HepG2 (cell line): ENCODE measurements around the gene CCL27. TPM values are rescaled to one million over a fixed set of nuclear protein-coding genes. Genes with fewer than 3 reads are reported as not detected.
A peak's percentile ranks its signal among the peaks of the same experiment; 100 is the strongest.

Experiments used
- KDM5A ChIP-seq: fragments of 200-600 bp; sonication (generic); IDR thresholded peaks from 2 replicates; pipeline ENCODE4 v1.7.0; 2018; ENCODE audit warnings: antibody characterized with exemption, mild to moderate bottlenecking, low read length, borderline replicate concordance
- MAF1 ChIP-seq: sonication (generic); formaldehyde crosslinking; IDR thresholded peaks from 2 replicates; pipeline ENCODE4 v1.5.0; 2020; ENCODE audit warnings: missing genetic modification reagents, borderline replicate concordance
- NPAS2 ChIP-seq: sonication (generic); formaldehyde crosslinking; IDR thresholded peaks from 2 replicates; pipeline ENCODE4 v1.8.0; 2022; ENCODE audit warnings: mild to moderate bottlenecking, missing genetic modification reagents, borderline replicate concordance
- PRPF4 ChIP-seq: fragments of 200-400 bp; formaldehyde crosslinking; IDR thresholded peaks from 2 replicates; pipeline ENCODE4 v1.6.1; 2016; ENCODE audit warnings: low read length, low read depth; ENCODE audit not compliant: poor library complexity, severe bottlenecking
- SALL2 ChIP-seq: sonication (generic); formaldehyde crosslinking; IDR thresholded peaks from 2 replicates; pipeline ENCODE4 v1.8.1; 2023; ENCODE audit warnings: mild to moderate bottlenecking, missing genetic modification reagents, inconsistent platforms
- SOX5 ChIP-seq: IDR thresholded peaks from 2 replicates; pipeline ENCODE4 v1.6.1; 2016; ENCODE audit warnings: borderline replicate concordance
- SP4 ChIP-seq: sonication (generic); formaldehyde crosslinking; IDR thresholded peaks from 2 replicates; pipeline ENCODE4 v1.8.1; 2023; ENCODE audit warnings: mild to moderate bottlenecking, missing genetic modification reagents
- SYNCRIP ChIP-seq: fragments of 200-400 bp; formaldehyde crosslinking; IDR thresholded peaks from 2 replicates; pipeline ENCODE4 v1.6.1; 2018; ENCODE audit warnings: mild to moderate bottlenecking, low read depth, low read length; ENCODE audit not compliant: insufficient read depth
- TAF15 ChIP-seq: fragments of 200-400 bp; formaldehyde crosslinking; IDR thresholded peaks from one replicate; pipeline ENCODE4 v1.6.1; 2018; ENCODE audit warnings: mild to moderate bottlenecking, low read depth, low read length; ENCODE audit not compliant: poor library complexity, severe bottlenecking
- ZKSCAN5 ChIP-seq: sonication (generic); formaldehyde crosslinking; IDR thresholded peaks from 2 replicates; pipeline ENCODE4 v1.5.1; 2020; ENCODE audit warnings: mild to moderate bottlenecking, missing genetic modification reagents
- ZNF496 ChIP-seq: sonication (generic); formaldehyde crosslinking; IDR thresholded peaks from 2 replicates; pipeline ENCODE4 v1.8.1; 2023; ENCODE audit warnings: mild to moderate bottlenecking, moderate library complexity, missing genetic modification reagents; ENCODE audit not compliant: insufficient replicate concordance
- ZNF550 ChIP-seq: sonication (generic); formaldehyde crosslinking; IDR thresholded peaks from 2 replicates; pipeline ENCODE4 v1.4.0; 2020; ENCODE audit warnings: mild to moderate bottlenecking, missing genetic modification reagents, borderline replicate concordance
- ZNF564 ChIP-seq: sonication (generic); formaldehyde crosslinking; IDR thresholded peaks from 2 replicates; pipeline ENCODE4 v1.8.1; 2023; ENCODE audit warnings: mild to moderate bottlenecking, missing genetic modification reagents
- ZNF614 ChIP-seq: IDR thresholded peaks from 2 replicates; pipeline ENCODE4 v1.6.1; 2018; ENCODE audit warnings: missing biosample characterization, missing genetic modification reagents, inconsistent platforms, borderline replicate concordance
- ZNF790 ChIP-seq: sonication (generic); formaldehyde crosslinking; IDR thresholded peaks from 2 replicates; pipeline ENCODE4 v1.8.0; 2022; ENCODE audit warnings: missing genetic modification reagents, mild to moderate bottlenecking, borderline replicate concordance
- polyA plus RNA-seq, 8 experiments: library from polyadenylated mRNA; depleted of rRNA in 3 of 8; stranded (reverse) in 7 of 8; unstranded in 1 of 8; fragments of >200 nt; fragmentation: Illumina TruSeq in 4 of 8; extraction: Trizol in 4 of 8; gene quantifications; 2 replicates each; pipeline versions ENCODE4 v1.2.1 to v1.2.3, GENCODE V29; 2011 to 2016; ENCODE audit warnings: low read depth in 4 of 8, missing spikeins in 1 of 8, mixed read lengths in 1 of 8; ENCODE audit not compliant: insufficient read depth in 1 of 8
- total RNA-seq, 5 experiments: library from RNA; depleted of rRNA; stranded (reverse); fragments of >200 nt; fragmentation: Illumina TruSeq; extraction: Trizol; gene quantifications; 2 replicates each; pipeline ENCODE4 v1.2.3, GENCODE V29; 2016; ENCODE audit warnings: low read depth in 1 of 5
- TF ChIP-seq, protein P1 (sequence below): sonication (generic); formaldehyde crosslinking; IDR thresholded peaks from 2 replicates; pipeline ENCODE4 v1.9.0; 2021; ENCODE audit warnings: missing genetic modification reagents, borderline replicate concordance
- TF ChIP-seq, protein P2 (sequence below): sonication (generic); formaldehyde crosslinking; IDR thresholded peaks from 2 replicates; pipeline ENCODE4 v1.4.0; 2020; ENCODE audit warnings: missing genetic modification reagents, mild to moderate bottlenecking, borderline replicate concordance
- TF ChIP-seq, protein P3 (sequence below): sonication (generic); formaldehyde crosslinking; IDR thresholded peaks from 2 replicates; pipeline ENCODE4 v1.5.0; 2020; ENCODE audit warnings: missing genetic modification reagents
- TF ChIP-seq, protein P4 (sequence below): fragments of 450-650 bp; IDR thresholded peaks from 2 replicates; pipeline ENCODE4 v1.6.1; 2016

Gene CCL27
- total and polyA plus RNA-seq, 2 of the 13 experiments (the other 11 are each of a cell fraction or from before 2014, with no cell fraction given) = not detected

DNA sequence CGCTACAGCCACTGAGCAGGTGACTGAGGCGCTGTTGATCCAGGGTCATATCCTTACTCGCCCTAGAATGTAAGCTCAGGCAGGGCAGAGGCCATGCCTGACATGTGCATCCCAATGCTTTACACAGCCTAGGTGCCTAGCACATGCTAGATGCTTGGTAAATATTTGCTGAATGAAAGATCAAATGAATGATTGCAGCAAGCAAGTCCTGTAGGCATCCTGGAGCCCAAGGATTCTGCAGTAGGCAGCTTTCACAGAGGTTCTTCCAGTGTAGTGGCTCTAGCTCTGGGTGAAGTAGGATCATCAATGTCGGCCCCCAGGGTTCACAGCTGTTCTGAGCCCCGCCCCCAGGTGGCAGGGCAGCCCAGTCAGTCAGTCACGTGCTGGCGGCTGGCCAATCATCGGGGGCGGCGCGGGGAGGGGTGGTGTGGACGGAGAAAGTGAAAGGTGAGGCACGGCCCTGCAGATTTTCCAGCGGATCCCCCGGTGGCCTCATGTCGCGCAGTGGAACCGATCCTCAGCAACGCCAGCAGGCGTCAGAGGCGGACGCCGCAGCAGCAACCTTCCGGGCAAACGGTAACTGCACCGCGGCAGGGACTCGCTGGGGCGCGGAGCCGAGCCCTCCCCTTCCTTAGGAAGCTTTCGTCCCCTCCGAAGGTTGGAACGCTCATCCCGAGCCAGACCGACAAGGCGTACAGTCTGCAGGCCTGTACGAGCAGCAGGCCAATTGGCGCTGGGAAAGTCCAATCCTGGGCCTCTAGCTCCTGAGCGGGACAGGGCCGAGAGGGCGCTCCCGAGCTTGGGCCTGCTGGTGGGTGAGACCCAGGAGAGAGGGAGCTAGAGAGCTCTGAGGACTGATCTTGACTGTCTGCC is 16.0 kb downstream of the CCL27 start, which contains the start of gene GALT (continued):
- TF ChIP-seq, protein P1, sequence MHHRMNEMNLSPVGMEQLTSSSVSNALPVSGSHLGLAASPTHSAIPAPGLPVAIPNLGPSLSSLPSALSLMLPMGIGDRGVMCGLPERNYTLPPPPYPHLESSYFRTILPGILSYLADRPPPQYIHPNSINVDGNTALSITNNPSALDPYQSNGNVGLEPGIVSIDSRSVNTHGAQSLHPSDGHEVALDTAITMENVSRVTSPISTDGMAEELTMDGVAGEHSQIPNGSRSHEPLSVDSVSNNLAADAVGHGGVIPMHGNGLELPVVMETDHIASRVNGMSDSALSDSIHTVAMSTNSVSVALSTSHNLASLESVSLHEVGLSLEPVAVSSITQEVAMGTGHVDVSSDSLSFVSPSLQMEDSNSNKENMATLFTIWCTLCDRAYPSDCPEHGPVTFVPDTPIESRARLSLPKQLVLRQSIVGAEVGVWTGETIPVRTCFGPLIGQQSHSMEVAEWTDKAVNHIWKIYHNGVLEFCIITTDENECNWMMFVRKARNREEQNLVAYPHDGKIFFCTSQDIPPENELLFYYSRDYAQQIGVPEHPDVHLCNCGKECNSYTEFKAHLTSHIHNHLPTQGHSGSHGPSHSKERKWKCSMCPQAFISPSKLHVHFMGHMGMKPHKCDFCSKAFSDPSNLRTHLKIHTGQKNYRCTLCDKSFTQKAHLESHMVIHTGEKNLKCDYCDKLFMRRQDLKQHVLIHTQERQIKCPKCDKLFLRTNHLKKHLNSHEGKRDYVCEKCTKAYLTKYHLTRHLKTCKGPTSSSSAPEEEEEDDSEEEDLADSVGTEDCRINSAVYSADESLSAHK (CRISPR knock-in tag) = peak; percentile 42; the same call in 1 of the 2 replicates
- TF ChIP-seq TAF15 (no peak), MAF1 (no peak; the same call in 1 of the 2 replicates), KDM5A (peak; percentile 43; the same call in 1 of the 2 replicates), NPAS2 (no peak), SALL2 (CRISPR knock-in tag) (peak; percentile 16; the same call in 1 of the 2 replicates), ZNF550 (CRISPR knock-in tag) (no peak), SYNCRIP (no peak), ZNF496 (no peak), SP4 (CRISPR knock-in tag) (peak; percentile 78), ZNF564 (0 out of 2 replicates have a peak, but pooled peaks have one; percentile 33), ZNF614 (CRISPR knock-in tag) (peak; percentile 82; the same call in 1 of the 2 replicates), SOX5 (CRISPR knock-in tag) (peak; percentile 13; the same call in 1 of the 2 replicates), ZNF790 (CRISPR knock-in tag) (peak; percentile 83; the same call in 1 of the 2 replicates), ZKSCAN5 (no peak; the same call in 1 of the 2 replicates), PRPF4 (no peak)
- TF ChIP-seq, protein P2, sequence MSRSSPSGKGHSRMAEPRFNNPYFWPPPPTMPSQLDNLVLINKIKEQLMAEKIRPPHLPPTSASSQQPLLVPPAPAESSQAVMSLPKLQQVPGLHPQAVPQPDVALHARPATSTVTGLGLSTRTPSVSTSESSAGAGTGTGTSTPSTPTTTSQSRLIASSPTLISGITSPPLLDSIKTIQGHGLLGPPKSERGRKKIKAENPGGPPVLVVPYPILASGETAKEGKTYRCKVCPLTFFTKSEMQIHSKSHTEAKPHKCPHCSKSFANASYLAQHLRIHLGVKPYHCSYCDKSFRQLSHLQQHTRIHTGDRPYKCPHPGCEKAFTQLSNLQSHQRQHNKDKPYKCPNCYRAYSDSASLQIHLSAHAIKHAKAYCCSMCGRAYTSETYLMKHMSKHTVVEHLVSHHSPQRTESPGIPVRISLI (CRISPR knock-in tag) = no peak
- TF ChIP-seq, protein P3, sequence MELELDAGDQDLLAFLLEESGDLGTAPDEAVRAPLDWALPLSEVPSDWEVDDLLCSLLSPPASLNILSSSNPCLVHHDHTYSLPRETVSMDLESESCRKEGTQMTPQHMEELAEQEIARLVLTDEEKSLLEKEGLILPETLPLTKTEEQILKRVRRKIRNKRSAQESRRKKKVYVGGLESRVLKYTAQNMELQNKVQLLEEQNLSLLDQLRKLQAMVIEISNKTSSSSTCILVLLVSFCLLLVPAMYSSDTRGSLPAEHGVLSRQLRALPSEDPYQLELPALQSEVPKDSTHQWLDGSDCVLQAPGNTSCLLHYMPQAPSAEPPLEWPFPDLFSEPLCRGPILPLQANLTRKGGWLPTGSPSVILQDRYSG (CRISPR knock-in tag) = no peak
- TF ChIP-seq, protein P4, sequence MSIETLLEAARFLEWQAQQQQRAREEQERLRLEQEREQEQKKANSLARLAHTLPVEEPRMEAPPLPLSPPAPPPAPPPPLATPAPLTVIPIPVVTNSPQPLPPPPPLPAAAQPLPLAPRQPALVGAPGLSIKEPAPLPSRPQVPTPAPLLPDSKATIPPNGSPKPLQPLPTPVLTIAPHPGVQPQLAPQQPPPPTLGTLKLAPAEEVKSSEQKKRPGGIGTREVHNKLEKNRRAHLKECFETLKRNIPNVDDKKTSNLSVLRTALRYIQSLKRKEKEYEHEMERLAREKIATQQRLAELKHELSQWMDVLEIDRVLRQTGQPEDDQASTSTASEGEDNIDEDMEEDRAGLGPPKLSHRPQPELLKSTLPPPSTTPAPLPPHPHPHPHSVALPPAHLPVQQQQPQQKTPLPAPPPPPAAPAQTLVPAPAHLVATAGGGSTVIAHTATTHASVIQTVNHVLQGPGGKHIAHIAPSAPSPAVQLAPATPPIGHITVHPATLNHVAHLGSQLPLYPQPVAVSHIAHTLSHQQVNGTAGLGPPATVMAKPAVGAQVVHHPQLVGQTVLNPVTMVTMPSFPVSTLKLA = peak; percentile 58
